Hematopoietic multipotent progenitor cell treated with erythropoietin and hydrocortisone succinate and interleukin-3 and kit ligand, for 15 days (in vitro differentiated cells): ENCODE data around the gene ZNF581.

ENCODE experiments used
- DNase-seq: peaks from one replicate; pipeline ENCODE4 v3.0.0-alpha.2; 2015; ENCODE audit warnings: low spot score

Gene ZNF581

GRCh38 chr19:55626350-55626749, 17.1 kb upstream of the ZNF581 start:
- DNase-seq = no peak

DNA sequence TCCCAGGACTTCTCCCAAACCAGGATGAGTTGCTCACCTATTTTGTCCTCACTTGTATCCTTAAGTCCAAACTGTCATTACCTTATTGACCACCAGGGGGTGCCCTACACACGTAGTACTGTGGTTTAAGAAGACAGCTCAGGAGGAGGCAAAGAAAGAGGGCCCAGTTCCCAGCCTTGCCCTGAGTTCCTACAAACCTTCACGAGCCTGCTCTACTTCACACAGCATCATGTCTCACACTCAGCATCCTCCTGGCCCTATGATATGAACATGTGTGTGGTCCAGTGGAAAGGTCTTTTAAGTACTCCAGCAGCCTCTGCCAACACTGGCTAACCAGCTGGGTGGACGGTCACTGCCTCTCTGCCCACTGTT, 11.0 kb upstream of the ZNF581 start:
- DNase-seq = peak; percentile 93

GRCh38 chr19:55633861-55634260, 9.6 kb upstream of the ZNF581 start:
- DNase-seq = no peak

GRCh38 chr19:55635334-55635717, 8.1 kb upstream of the ZNF581 start:
- no peak for DNase-seq

- DNase-seq = no peak
Observed at GRCh38 chr19:55635856-55636440, 7.5 kb upstream of the ZNF581 start.

DNA sequence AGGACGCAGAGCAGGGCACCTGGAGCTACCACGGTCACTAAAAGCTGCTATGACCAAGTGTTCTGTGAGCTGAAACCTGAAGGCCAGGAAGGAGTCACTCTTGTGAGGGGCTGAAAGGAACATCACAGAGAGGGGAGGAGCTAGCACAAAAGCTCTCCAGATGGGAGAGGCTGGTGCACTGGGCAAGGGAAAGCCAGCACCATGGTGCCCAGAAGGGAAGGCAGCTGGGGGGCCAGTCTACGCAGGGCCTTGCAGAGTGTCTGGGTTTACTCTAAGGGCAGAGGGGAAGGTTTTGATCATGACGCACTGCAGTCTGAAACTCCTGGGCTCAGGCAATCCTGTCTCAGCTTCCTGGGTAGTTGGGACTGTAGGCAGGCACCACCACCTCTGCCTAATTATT, 6.7 kb upstream of the ZNF581 start:
- DNase-seq = no peak

- no peak for DNase-seq
Observed at GRCh38 chr19:55637534-55637933, 5.9 kb upstream of the ZNF581 start.

DNA sequence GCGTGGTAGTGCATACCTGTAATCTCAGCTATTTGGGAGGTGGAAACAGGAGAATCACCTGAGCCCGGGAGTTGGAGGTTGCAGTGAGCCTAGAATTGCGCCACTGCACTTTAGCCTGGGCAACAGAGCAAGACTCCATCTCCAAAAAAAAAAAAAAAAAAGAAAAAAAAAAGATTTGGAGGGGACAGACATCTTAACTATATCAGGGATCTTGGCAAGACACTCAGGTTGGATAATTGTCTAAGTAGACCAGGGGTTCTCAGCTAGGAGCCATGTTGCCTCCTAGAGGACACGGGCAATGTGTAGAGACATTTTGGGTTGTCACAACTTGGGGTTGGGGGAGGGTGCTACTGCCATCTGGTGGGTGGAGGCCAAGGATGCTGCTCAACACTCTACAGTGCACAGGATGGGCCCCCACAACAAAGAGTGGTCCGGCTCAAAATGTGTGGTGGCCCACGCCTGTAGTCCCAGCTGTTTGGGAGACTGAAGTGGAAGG, 4.5 kb upstream of the ZNF581 start:
- peak; percentile 63 for DNase-seq

DNA sequence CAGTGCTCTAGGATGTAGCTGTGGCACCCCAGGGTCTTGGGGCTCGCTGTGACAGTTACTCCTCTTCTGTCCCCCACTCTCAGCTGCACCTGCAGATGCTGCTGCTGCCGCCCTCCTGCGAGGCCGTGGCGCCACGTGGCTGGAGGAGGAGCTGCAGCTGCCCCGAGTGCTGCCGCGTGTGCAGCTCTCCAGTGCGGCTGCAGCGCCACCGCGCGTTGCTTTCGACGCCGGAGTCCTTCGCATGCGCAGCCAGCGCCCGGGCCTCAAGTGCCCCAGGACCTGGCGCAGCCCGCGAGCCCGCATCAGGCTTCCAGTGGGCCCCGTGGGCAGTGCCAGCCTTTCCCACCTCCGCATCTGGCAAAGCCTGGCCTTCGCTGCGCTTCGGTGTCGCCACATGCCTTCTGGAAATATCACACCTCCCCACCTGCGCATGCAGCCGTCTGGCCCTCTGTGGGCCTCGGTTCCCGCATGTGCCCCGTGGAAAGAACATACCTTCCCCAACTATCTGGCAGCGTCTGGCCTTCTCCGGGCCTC, 3.3 kb upstream of the ZNF581 start:
- peak; percentile 71 for DNase-seq

DNA sequence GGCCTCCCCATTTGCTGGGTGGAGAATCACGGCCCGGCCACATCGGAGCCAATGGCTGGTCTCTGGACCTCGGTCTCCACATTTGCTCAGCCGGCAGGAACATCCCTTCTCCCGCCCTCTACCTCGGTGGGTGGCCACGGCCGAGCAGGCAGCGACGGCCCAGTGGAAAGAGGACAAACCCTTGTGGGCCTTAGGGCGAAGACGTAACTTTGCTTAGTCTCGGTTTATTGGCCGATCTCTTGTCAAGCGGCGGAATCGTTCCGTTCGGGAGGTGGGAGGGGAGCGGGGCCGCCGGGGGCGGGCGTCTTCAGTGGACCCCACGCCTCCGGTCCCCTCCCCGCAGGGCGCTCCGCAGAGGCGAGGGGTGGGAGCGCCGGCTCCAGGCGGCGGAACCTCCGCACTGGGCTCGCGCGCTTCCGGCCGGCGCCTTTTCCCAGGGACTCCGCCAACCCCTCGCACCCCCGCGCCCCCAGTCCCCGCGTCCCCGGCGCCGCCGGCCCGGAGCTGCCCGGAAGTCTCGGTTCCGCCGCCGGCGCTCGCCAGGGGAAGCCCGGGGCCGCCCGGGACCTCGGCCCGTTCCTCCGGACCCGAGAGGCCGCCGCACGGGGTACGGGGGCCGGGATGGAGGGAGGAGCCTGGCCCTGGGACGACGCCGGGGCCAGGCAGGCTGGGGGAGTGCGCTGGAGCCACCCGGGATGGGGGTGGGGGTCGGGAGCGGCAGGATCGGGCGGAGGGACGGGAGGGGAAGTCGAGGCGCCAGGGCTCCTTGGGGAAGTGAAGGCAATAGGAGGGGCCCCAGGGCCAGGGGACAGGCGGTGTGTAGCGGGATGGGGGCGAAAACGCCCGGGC, 2.6 kb upstream of the ZNF581 start, which contains the start of gene ZNF580:
TSS of gene ZNF580 (plus strand) at position 426 of the 849 bp plus-strand sequence. CDS start 1,507 bp downstream, outside the sequence.
- DNase-seq = peak; percentile 36

DNA sequence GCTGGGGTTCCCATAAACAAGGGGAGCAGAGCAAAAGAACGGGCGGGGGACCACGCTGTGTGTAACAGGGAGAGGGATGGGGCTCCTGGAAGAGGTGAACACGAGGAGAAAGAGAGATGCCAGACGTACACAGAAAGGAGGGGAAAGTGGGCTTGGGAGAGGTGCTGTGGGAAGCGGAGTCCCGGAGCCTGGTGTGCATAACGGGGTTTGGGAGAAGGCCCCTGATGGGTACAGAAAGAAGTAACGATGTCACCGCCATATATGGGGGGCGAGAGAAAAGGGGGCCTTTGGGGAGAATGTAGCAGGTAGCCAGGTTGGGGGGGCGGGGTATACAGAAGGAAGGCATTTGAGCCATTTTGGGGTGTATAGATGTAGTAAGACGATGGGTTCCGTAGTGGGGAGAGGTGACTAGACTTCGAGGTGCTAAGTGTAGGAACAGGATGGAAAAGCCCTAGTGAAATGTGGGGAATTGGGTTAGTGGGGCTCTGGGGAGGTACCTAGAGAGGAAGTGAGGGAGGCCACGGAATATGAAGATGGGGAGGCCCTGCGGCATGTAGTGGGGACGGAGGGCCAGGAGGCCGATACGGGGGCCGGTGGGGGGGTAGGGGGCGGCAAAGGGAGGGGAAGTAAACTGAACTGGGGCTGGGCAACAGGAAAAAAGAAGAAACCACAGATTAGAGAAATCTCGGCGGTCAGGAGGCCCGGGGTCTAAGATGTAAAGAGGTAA, 1.9 kb upstream of the ZNF581 start:
- no peak for DNase-seq

DNA sequence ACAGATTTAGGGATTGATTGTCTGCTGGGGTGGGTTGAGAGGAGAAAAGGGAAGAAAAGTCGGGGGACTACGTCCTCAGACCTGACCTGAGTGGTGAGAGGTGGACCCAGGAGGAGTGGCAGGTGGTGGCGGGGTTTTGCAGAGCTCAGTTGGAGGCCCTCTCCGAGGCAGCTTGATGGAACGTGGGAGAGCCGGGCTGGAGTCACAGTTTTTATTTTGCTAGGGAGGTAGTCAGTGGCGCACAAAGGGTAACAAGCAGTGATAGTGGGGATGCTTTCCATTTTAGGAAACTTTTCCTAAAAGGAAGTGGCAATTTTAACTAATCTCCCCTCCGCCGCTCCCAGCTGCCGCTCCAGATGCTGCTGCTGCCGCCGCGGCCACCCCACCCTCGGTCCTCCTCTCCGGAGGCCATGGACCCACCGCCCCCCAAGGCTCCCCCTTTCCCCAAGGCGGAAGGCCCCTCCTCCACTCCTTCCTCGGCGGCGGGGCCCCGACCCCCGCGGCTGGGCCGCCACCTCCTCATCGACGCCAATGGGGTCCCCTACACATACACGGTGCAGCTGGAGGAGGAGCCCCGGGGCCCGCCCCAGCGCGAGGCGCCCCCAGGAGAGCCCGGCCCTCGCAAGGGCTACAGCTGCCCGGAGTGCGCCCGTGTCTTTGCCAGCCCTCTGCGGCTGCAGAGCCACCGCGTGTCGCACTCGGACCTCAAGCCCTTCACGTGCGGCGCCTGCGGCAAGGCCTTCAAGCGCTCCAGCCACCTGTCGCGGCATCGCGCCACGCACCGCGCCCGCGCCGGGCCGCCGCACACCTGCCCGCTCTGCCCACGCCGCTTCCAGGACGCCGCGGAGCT, 1.1 kb upstream of the ZNF581 start:
- DNase-seq = no peak

- DNase-seq = no peak
Observed at GRCh38 chr19:55643887-55644176, 383 bp downstream of the ZNF581 start.

DNA sequence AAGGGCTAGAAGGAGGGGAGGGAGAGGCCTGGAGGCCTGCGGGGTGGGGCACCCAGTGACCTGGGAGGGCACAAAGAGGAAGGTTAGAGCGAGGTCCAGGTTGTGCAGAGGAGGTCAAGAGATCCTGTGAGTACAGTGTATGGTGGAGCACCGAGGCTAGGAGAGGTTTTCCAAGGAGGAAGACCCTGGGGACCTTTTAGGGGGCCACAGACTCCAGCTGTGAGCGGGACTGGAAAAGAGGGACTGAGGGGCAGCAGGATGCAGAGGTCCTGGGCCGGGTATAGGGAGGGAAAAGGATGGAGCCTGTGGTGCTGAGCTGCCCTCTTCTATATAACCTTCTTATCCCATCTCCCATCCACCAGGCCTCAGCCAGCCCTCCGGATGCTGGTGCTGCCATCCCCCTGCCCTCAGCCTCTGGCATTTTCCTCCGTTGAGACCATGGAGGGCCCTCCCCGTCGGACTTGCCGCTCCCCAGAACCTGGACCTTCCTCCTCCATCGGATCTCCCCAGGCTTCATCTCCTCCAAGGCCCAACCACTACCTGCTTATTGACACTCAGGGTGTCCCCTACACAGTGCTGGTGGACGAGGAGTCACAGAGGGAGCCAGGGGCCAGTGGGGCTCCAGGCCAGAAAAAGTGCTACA, 863 bp downstream of the ZNF581 start:
- no peak for DNase-seq

DNA sequence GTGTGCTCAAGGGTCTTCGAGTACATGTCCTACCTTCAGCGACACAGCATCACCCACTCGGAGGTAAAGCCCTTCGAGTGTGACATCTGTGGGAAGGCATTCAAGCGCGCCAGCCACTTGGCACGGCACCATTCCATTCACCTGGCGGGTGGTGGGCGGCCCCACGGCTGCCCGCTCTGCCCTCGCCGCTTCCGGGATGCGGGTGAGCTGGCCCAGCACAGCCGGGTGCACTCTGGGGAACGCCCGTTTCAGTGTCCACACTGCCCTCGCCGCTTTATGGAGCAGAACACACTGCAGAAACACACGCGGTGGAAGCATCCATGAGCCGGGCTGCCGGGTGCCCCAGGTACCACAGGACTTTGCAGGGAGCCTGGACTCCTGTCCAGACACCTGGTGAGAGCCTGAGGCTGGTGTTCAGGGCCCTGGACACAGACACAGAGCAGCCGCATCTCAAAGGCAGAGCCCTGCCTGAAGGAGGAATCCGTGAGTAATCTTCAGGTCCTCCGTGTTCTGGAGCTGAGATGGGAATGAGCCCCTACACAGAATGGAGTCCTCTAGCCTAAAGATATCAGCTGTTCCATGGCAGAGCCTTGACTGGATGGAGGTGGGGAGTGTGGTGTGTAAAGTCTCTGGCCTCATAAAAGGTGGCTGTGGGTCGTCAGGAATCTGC, 1.5 kb downstream of the ZNF581 start:
- no peak for DNase-seq

- DNase-seq = no peak
Observed at GRCh38 chr19:55645512-55645881, 2.0 kb downstream of the ZNF581 start.

DNA sequence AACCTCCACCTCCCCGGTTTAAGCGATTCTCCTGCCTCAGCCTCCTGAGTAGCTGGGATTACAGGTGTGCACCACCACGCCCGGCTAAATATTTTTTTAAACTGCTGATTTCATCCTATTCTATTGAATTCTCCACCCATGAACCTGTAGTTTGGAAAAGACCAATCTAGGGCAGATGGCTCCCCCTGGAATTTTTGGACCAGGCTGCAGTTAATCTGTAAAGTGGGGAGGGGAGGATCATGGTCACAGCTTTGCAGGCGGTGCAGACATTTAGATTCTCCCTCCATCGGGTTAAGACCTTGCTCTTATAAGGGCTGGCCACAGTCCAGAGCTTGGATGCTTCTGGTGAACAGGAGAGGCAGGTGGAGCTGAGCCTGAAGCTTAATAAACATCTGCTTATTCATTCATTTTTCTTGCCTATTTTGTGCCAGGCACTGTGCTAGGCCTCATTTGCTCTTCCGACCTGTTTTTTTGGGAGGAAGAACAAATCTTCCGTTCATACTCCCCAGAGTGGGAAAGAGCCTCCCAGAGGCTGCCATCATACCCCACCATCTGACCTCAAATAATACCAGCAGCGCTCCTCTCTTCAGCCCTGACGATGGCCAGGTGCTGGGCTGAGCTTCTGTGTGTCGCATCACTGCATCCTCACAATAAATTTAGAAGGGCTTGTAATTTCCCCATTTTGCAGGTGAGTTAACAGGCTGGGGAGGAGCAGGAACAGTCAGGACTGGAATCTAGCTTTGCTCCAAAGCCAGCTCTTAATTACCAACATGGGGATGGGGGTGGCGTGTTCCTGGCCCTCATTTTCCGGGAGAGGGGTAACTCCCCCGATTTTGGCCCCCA, 3.7 kb downstream of the ZNF581 start:
- DNase-seq = no peak

- DNase-seq = no peak
Observed at GRCh38 chr19:55647732-55648584, 4.5 kb downstream of the ZNF581 start, which contains the start of gene CCDC106. Gene CCDC106, plus strand, starts transcription at chr19:55648212. Its CDS starts 835 bp downstream, at chr19:55649047.
